ENCODE results near the gene B4GALT6.

The B4GALT6 gene

GRCh38 chr18:31610286-31611205, 73.8 kb downstream of the B4GALT6 start:
- Histone ChIP-seq H3K27ac (no peak overlapping the region), H3K4me3 (no peak overlapping the region)
- TF ChIP-seq, protein P1, sequence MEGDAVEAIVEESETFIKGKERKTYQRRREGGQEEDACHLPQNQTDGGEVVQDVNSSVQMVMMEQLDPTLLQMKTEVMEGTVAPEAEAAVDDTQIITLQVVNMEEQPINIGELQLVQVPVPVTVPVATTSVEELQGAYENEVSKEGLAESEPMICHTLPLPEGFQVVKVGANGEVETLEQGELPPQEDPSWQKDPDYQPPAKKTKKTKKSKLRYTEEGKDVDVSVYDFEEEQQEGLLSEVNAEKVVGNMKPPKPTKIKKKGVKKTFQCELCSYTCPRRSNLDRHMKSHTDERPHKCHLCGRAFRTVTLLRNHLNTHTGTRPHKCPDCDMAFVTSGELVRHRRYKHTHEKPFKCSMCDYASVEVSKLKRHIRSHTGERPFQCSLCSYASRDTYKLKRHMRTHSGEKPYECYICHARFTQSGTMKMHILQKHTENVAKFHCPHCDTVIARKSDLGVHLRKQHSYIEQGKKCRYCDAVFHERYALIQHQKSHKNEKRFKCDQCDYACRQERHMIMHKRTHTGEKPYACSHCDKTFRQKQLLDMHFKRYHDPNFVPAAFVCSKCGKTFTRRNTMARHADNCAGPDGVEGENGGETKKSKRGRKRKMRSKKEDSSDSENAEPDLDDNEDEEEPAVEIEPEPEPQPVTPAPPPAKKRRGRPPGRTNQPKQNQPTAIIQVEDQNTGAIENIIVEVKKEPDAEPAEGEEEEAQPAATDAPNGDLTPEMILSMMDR (IDR thresholded peaks at IDR 0.05): no peak
- DNase-seq (ENCODE audit: low spot score): no peak

DNA sequence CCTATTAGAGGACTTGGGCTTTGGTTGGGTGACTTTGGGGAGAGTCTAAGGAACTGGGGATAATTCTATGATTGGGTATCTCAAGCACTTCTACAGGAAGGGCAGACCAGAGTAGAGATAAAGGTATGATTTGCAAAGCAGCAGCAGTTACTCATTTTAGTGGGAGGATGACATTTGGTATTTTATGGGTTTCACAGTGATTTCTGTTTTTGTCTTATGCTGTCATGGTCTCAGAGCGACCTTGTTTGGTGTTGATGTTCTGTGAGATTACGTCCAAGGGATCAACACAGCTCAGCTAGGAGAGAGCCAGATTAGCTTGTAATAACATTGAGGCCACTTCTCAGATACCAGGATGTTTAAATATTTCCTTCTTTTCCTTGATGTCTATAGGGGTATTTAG, 74.5 kb downstream of the B4GALT6 start:
- TF ChIP-seq, protein P1 (IDR thresholded peaks at IDR 0.05): no peak
- H3K4me3 ChIP-seq: no peak overlapping the region
- DNase-seq (ENCODE audit: low spot score): no peak
- H3K27ac ChIP-seq: no peak overlapping the region

- no peak for DNase-seq (ENCODE audit: low spot score)
- Histone ChIP-seq H3K27ac (no peak overlapping the region), H3K4me3 (no peak overlapping the region)
- TF ChIP-seq, protein P1 (IDR thresholded peaks at IDR 0.05): no peak
Measured at GRCh38 chr18:31607384-31607783, 77.0 kb downstream of the B4GALT6 start.

DNA sequence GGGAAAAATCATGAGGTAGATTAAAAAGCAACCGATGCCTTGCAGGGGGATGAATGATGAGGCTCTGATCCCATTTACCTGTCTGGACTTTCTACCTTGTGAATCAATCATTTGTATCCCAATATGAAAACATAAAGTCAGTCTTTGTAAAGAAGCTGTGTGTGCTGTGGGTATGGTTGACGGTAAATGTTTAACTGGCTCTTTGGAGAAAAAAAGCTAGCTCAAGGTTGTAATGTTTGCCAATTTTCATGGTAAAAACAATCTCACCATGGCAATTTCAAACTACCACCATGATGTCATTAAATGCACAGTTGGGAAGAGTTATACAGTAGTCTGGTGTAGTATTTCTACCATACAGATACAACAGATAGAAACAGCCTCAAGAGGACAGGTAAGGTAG, 78.1 kb downstream of the B4GALT6 start:
- H3K27ac ChIP-seq: no peak overlapping the region
- TF ChIP-seq, protein P1 (IDR thresholded peaks at IDR 0.05): no peak
- no peak for DNase-seq (ENCODE audit: low spot score)
- no peak overlapping the region for H3K4me3 ChIP-seq

GRCh38 chr18:31603315-31603714, 81.1 kb downstream of the B4GALT6 start:
- TF ChIP-seq, protein P1 (IDR thresholded peaks at IDR 0.05): no peak
- H3K4me3 ChIP-seq: no peak overlapping the region
- H3K27ac ChIP-seq: no peak overlapping the region
- DNase-seq (ENCODE audit: low spot score): no peak

GRCh38 chr18:31598021-31598805, 86.2 kb downstream of the B4GALT6 start:
- no peak overlapping the region for H3K4me3 ChIP-seq
- DNase-seq (ENCODE audit: low spot score): no peak
- no peak overlapping the region for H3K27ac ChIP-seq
- TF ChIP-seq, protein P1 (IDR thresholded peaks at IDR 0.05): no peak
